ENCODE results near the gene ANKFN1. TPM values are rescaled to one million over a fixed set of nuclear protein-coding genes. Genes with fewer than 3 reads are reported as not detected.

ANKFN1 gene
- total and polyA plus RNA-seq, 10 of the 15 experiments (the other 5 are each of a cell fraction or from before 2014, with no cell fraction given), result 0.19 TPM; not detected in 9

- TF ChIP-seq RB1 (IDR thresholded peaks at IDR 0.05; ENCODE audit: borderline replicate concordance), result no peak
- no peak for TF ChIP-seq WRNIP1 (IDR thresholded peaks at IDR 0.05; ENCODE audit: borderline replicate concordance, low read depth, low read length)
- TF ChIP-seq BACH1 (IDR thresholded peaks at IDR 0.05; ENCODE audit: borderline replicate concordance), result no peak
- no peak for TF ChIP-seq NBN (IDR thresholded peaks at IDR 0.05)
- no peak for TF ChIP-seq ZNF24 (IDR thresholded peaks at IDR 0.05)
- no peak for TF ChIP-seq SREBF2 (IDR thresholded peaks at IDR 0.05; ENCODE audit: low read length)
- no peak for TF ChIP-seq CREB1 (IDR thresholded peaks at IDR 0.05; ENCODE audit: low read depth)
- no peak for TF ChIP-seq RFX5 (IDR thresholded peaks at IDR 0.05; ENCODE audit: low read depth, low read length)
- no peak for TF ChIP-seq PAX8 (IDR thresholded peaks at IDR 0.05)
- no peak for TF ChIP-seq MAX (IDR thresholded peaks at IDR 0.05; ENCODE audit: low read depth, low read length)
- no peak for TF ChIP-seq GABPA (IDR thresholded peaks at IDR 0.05; ENCODE audit: low read depth)
- no peak for TF ChIP-seq PAX5 (IDR thresholded peaks at IDR 0.05; ENCODE audit: borderline replicate concordance, low read depth, low read length)
- no peak for TF ChIP-seq JUND (IDR thresholded peaks at IDR 0.05; ENCODE audit: low read depth, low read length)
- no peak for TF ChIP-seq RELA (IDR thresholded peaks at IDR 0.05; ENCODE audit: borderline replicate concordance, partially characterized antibody)
- TF ChIP-seq E2F4 (IDR thresholded peaks at IDR 0.05; ENCODE audit: low read depth, low read length), result no peak
- TF ChIP-seq YBX1 (IDR thresholded peaks at IDR 0.05), result no peak
- no peak for TF ChIP-seq ATF7 (IDR thresholded peaks at IDR 0.05; ENCODE audit: low read depth)
- no peak for TF ChIP-seq SREBF1 (IDR thresholded peaks at IDR 0.05; ENCODE audit: low read length)
- TF ChIP-seq NKRF (conservative IDR thresholded peaks at IDR 0.05), result no peak
- no peak for TF ChIP-seq SUPT20H (IDR thresholded peaks at IDR 0.05; ENCODE audit: borderline replicate concordance, control insufficient read depth, low read depth, low read length)
- SMC1A ChIA-PET (ENCODE audit: uncharacterized antibody, unreplicated experiment), result no interaction called here
- Histone ChIP-seq H3K4me3 (no peak overlapping the region), H3K79me2 (ENCODE audit: control insufficient read depth, insufficient read depth, low read length) (no peaks in the 10 kb centered on the region), H3K36me3 (ENCODE audit: control insufficient read depth in 2 of 2, insufficient read depth in 2 of 2, low read length in 1 of 2) (no peaks in the 10 kb centered on the region), H3K9ac (ENCODE audit: control insufficient read depth, insufficient read depth, low read length) (no peak overlapping the region), H3K4me1 (ENCODE audit: control insufficient read depth, insufficient read depth, low read length) (no peaks in the 10 kb centered on the region), H3K27ac (ENCODE audit: control insufficient read depth, insufficient read depth) (no peak overlapping the region), H3K9me3 (replicated peaks; ENCODE audit: control insufficient read depth, insufficient read depth, low read length) (no peaks in the 10 kb centered on the region), H2AFZ (ENCODE audit: control insufficient read depth, low read depth, low read length) (no peak overlapping the region), H3K4me2 (ENCODE audit: control insufficient read depth, insufficient read depth) (no peak overlapping the region), H3K27me3 (replicated peaks in 1 of 2; ENCODE audit: control insufficient read depth in 2 of 2, insufficient read depth in 2 of 2, low read length in 1 of 2) (no peaks in the 10 kb centered on the region), H4K20me1 (ENCODE audit: control insufficient read depth, insufficient read depth) (no peaks in the 10 kb centered on the region)
- no TSS peak for BruUV-seq (replicated peaks)
- ATAC-seq (no peak), FAIRE-seq (no peak), DNase-seq (ENCODE audit: low read depth, low spot score) (no peak)
- in situ Hi-C loops (cut with MboI), result no loop called here
- POLR2A ChIA-PET, result no interaction called here
- intact Hi-C loops (cut with micrococcal nuclease; ENCODE audit: unreplicated experiment), result no loop called here
- CTCF ChIA-PET, result no interaction called here
- RAD21 ChIA-PET (ENCODE audit: unreplicated experiment), result no interaction called here
- 27% methylated on average over 4 of the region's 4 CpGs for WGBS (ENCODE audit: insufficient coverage, insufficient replicate concordance, low lambda C conversion rate, missing lambda C conversion rate)
Measured at GRCh38 chr17:56158915-56159825, 5.9 kb downstream of the ANKFN1 start.
